Heart right ventricle (tissue), 16 donors: ENCODE results near the gene MAST1. TPM values are rescaled to one million over a fixed set of nuclear protein-coding genes. Genes with fewer than 3 reads are reported as not detected.
A peak's percentile ranks its signal among the peaks of the same experiment; 100 is the strongest.
"Not testable (repeated sequence)": the region's sequence is repeated elsewhere in the genome, so short reads cannot be mapped to it uniquely, and the experiment has no call there.

Experiments
- ATAC-seq, 8 donors: fragments of 200-7000 bp; cut with Tn5 transposase; one replicate each; pipeline ENCODE4 v1.9.1; 2020; ENCODE audit warnings: mild to moderate bottlenecking in 8 of 8, moderate library complexity in 8 of 8, moderate number of reproducible peaks in 1 of 8
- DNase-seq, 2 donors: peaks; one replicate each; pipeline ENCODE4 v3.0.0-alpha.2; 2020
- H3K27ac ChIP-seq, 10 donors: fragments of 200-600 bp; sonication (generic) in 2 of 10; one replicate each; pipeline versions ENCODE4 v1.5.0 to v1.8.0; 2020 to 2022; ENCODE audit warnings: mild to moderate bottlenecking in 3 of 10
- H3K27me3 ChIP-seq, 7 donors: fragments of 200-600 bp; one replicate each; pipeline ENCODE4 v1.8.0; 2021 to 2022; ENCODE audit warnings: mild to moderate bottlenecking in 2 of 7
- H3K36me3 ChIP-seq, 9 donors: fragments of 200-600 bp; sonication (generic) in 1 of 9; one replicate each; pipeline versions ENCODE4 v1.5.0 to v1.8.0; 2020 to 2022; ENCODE audit warnings: mild to moderate bottlenecking in 2 of 9
- H3K4me1 ChIP-seq, 9 donors: fragments of 200-600 bp; sonication (generic) in 1 of 9; one replicate each; pipeline versions ENCODE4 v1.5.0 to v1.8.0; 2020 to 2022; ENCODE audit warnings: mild to moderate bottlenecking in 4 of 9
- H3K4me3 ChIP-seq, 10 donors: fragments of 200-600 bp; sonication (generic) in 2 of 10; one replicate each; pipeline versions ENCODE4 v1.5.0 to v1.8.0; 2020 to 2022; ENCODE audit warnings: mild to moderate bottlenecking in 7 of 10, moderate library complexity in 2 of 10
- H3K9me3 ChIP-seq, 11 donors: fragments of 200-600 bp in 10 of 11; sonication (generic) in 2 of 11; one replicate each; pipeline versions ENCODE4 v1.5.0 to v1.8.0; 2013 to 2022; ENCODE audit warnings: mild to moderate bottlenecking in 2 of 11, control low read depth in 1 of 11, moderate library complexity in 1 of 11
- CTCF ChIP-seq, 9 donors: fragments of 200-600 bp; sonication (generic) in 2 of 9; IDR thresholded peaks; one replicate each; pipeline versions ENCODE4 v1.5.0 to v1.8.0; 2021 to 2022; ENCODE audit warnings: antibody characterized with exemption in 9 of 9, mild to moderate bottlenecking in 5 of 9, moderate library complexity in 1 of 9
- WGBS, 2 donors: extraction: QIAGEN DNeasy Blood & Tissue Kit; methylation state at CpG; one replicate each; pipeline ENCODE4 v1.1.7; 2013; ENCODE audit warnings: inconsistent platforms in 1 of 2; 5-methylcytosine and 5-hydroxymethylcytosine counted together
- intact Hi-C, 10 donors: fragments of 100-400 bp; cut with DNase I; formaldehyde crosslinking; loops; one replicate each; pipeline versions ENCODE4 v1.11.1 to v1.14.2; 2022
- polyA plus RNA-seq, 2 donors: library from polyadenylated mRNA; stranded (reverse); fragments of 200-250 nt; gene quantifications; one replicate each; pipeline ENCODE4 v1.2.3, GENCODE V29; 2013
- total RNA-seq, 10 donors: library from RNA; stranded (reverse); fragmentation: NEBNext Ultra II Directional in 3 of 10; extraction: Animal tissue kit (Norgen Biotek cat#: 25700) in 3 of 10; gene quantifications; one replicate each; pipeline versions ENCODE4 v1.2.1 to v1.2.4, GENCODE V29; 2021 to 2023
- donor health status: Arrhythmogenic right ventricular cardiomyopathy.
- donor health status: ischemic (EF 13 %, LVEDD 7.1; RV severe dilation, severe dysfunction).
- donor health status: healthy with polysubstance abuse.
- donor health status: DM: no; HTN: yes; CAD: no.
- donor health status: DM: no; HTN: no; CAD: no.
- donor health status: ischemic (EF 25% LVEDD 6.9; RV normal size, moderate dysfunction).
- donor health status: ischemic (EF 25% LVEDD 5.7; RV mildly dilated, moderate dysfunction).
- donor health status: healthy.
- donor health status: DM: yes; HTN: yes; CAD: no.
- donor health status: Ischemic cardiomyopathy.
- donor health status: ischemic (EF 35%, LVEDD 5.7; RV mildly dilated, moderate dysfunction).
- donor health status: nonischemic (EF 11% LVEDD 7.7; RV severe dilation, severe dysfunction).
- donor health status: DM: yes; HTN: yes; CAD: no.
- donor health status: PGD.
- donor health status: ischemic (EF 29% LVEDD 5.4; RV normal size, mild dysfunction).
- donor health status: nonischemic (EF 23%, LVEDD 6.1; RV moderate dilation, normal function).

MAST1 gene
- total and polyA plus RNA-seq, 12 donors: 0.07 to 0.88 (median 0.31) TPM; not detected in 2

GRCh38 chr19:12886969-12887747 lies 48.8 kb downstream of the MAST1 start, which contains the start of gene KLF1:
TSS of gene KLF1 (minus strand) at chr19:12887201. CDS start at chr19:12887140, 61 bp downstream.
- peak within 1 kb of the TSS in 5 of 10 donors; percentile 34 to 58 (median 46) for H3K4me3 ChIP-seq
- intact Hi-C loops: loop anchor here in 3 of 10 donors (2.0 to 10.0 kb wide), 2 partner anchors 74 to 78 kb away; partner anchors contain the start of gene DAND5 (in 2 of the 3)
- DNase-seq: no peak
- H3K27me3 ChIP-seq: peaks cover 0 to 45% (median 27%) of the 10 kb centered on the region in 7 donors
- no peak for ATAC-seq
- WGBS, 2 donors: 52 to 59% methylated on average over 17 of the region's 17 CpGs
- H3K4me1 ChIP-seq: peaks cover 10 to 52% (median 23%) of the 10 kb centered on the region in 9 donors
- H3K27ac ChIP-seq: no peak within 1 kb of the TSS
- H3K9me3 ChIP-seq: peaks cover 0 to 15% (median 0%) of the 10 kb centered on the region in 11 donors
- TF ChIP-seq CTCF (IDR thresholded peaks at IDR 0.05): no peak
- H3K36me3 ChIP-seq: no peaks in the 10 kb centered on the region

- peaks cover 11 to 46% (median 25%) of the 10 kb centered on the region in 9 donors for H3K4me1 ChIP-seq
- peaks cover 0 to 2% (median 0%) of the 10 kb centered on the region in 9 donors for H3K36me3 ChIP-seq
- no peak overlapping the region for H3K4me3 ChIP-seq
- WGBS, 2 donors: 76 to 81% methylated on average over 5 of the region's 5 CpGs
- DNase-seq (no peak), ATAC-seq (no peak)
- no peak overlapping the region for H3K27ac ChIP-seq
- intact Hi-C loops: loop anchor here in 2 of 10 donors (10.0 kb wide), 1 partner anchor 77 kb away; the partner anchor contains the start of gene DAND5 (in 2 of the 2)
- TF ChIP-seq CTCF (IDR thresholded peaks at IDR 0.05): no peak
- peaks cover 0 to 15% (median 0%) of the 10 kb centered on the region in 11 donors for H3K9me3 ChIP-seq
- H3K27me3 ChIP-seq: peaks cover 0 to 41% (median 27%) of the 10 kb centered on the region in 7 donors
Observed at GRCh38 chr19:12888006-12888603, 49.8 kb downstream of the MAST1 start.

GRCh38 chr19:12890299-12890786 lies 52.0 kb downstream of the MAST1 start:
- Histone ChIP-seq H3K4me1 (peaks cover 7 to 26% (median 18%) of the 10 kb centered on the region in 9 donors), H3K27me3 (peaks cover 0 to 19% (median 11%) of the 10 kb centered on the region in 7 donors), H3K27ac (peak overlapping the region in 2 of 10 donors; percentile 77 to 85), H3K4me3 (peak overlapping the region in 8 of 10 donors; percentile 54 to 99 (median 90)), H3K36me3 (peaks cover 0 to 24% (median 0%) of the 10 kb centered on the region in 9 donors)
- H3K9me3 ChIP-seq, DNase-seq, ATAC-seq, intact Hi-C loops: not testable (repeated sequence)
- 29 to 35% methylated on average over 10 of the region's 10 CpGs for WGBS, 2 donors

GRCh38 chr19:12890787-12891552 lies 52.7 kb downstream of the MAST1 start, which contains the start of gene GCDH:
TSS of gene GCDH (plus strand) at chr19:12891160. CDS start at chr19:12891305, 145 bp downstream.
- TF ChIP-seq CTCF (IDR thresholded peaks at IDR 0.05): peak in 1 of 9 donors; percentile 10
- H3K4me1 ChIP-seq: peaks cover 6 to 20% (median 12%) of the 10 kb centered on the region in 9 donors
- DNase-seq (peak; percentile 93 to 98), ATAC-seq (peak; percentile 96 to 99 (median 99))
- H3K27ac ChIP-seq: peak within 1 kb of the TSS in 9 of 10 donors; percentile 54 to 85 (median 77)
- peaks cover 0 to 30% (median 0%) of the 10 kb centered on the region in 9 donors for H3K36me3 ChIP-seq
- H3K27me3 ChIP-seq: peaks cover 0 to 12% (median 5%) of the 10 kb centered on the region in 7 donors
- H3K4me3 ChIP-seq: peak within 1 kb of the TSS; percentile 54 to 99 (median 90)
- WGBS, 2 donors: 0% methylated on average over 49 of the region's 49 CpGs
- H3K9me3 ChIP-seq: no peaks in the 10 kb centered on the region
- intact Hi-C loops: no loop called here
